Lower leg skin (tissue), 4 donors: ENCODE measurements around the gene LINGO4. TPM values are rescaled to one million over a fixed set of nuclear protein-coding genes. Genes with fewer than 3 reads are reported as not detected.
"Not testable (repeated sequence)": the region's sequence is repeated elsewhere in the genome, so short reads cannot be mapped to it uniquely, and the experiment has no call there.

Experiments
- DNase-seq, 2 donors: peaks; one replicate each; pipeline ENCODE4 v3.0.0-alpha.2; 2019; ENCODE audit warnings: low spot score in 2 of 2
- H3K4me3 ChIP-seq: fragments of 200-600 bp; sonication (generic); 2 replicates; pipeline ENCODE4 v1.5.1; 2017; ENCODE audit warnings: mild to moderate bottlenecking, low read depth; ENCODE audit not compliant: poor library complexity, severe bottlenecking
- CTCF ChIP-seq, 3 donors: fragments of 450-650 bp; IDR thresholded peaks; one replicate each; pipeline ENCODE4 v1.5.1; 2016; ENCODE audit warnings: antibody characterized with exemption in 3 of 3, mild to moderate bottlenecking in 3 of 3, moderate library complexity in 2 of 3
- POLR2A ChIP-seq, 2 donors: fragments of 450-650 bp; IDR thresholded peaks; one replicate each; pipeline ENCODE4 v1.6.1; 2016 to 2017; ENCODE audit warnings: antibody characterized with exemption in 2 of 2, mild to moderate bottlenecking in 1 of 2, moderate library complexity in 1 of 2
- WGBS, 2 donors: methylation state at CpG; one replicate each; pipeline ENCODE4 v1.1.5; 2018; 5-methylcytosine and 5-hydroxymethylcytosine counted together
- intact Hi-C: fragments of 100-400 bp; cut with DNase I; formaldehyde crosslinking; loops from one replicate; pipeline ENCODE4 v1.15.0; 2023; ENCODE audit warnings: low total_unique reads
- total RNA-seq, 4 donors: library from RNA; depleted of rRNA; stranded (reverse); fragments of >200 nt; gene quantifications; one replicate each; pipeline ENCODE4 v1.1.0, GENCODE V29; 2016

The LINGO4 gene
- total RNA-seq, 4 donors from 2014 or later: 0.17 to 0.36 (median 0.34) TPM; not detected in 1

DNA sequence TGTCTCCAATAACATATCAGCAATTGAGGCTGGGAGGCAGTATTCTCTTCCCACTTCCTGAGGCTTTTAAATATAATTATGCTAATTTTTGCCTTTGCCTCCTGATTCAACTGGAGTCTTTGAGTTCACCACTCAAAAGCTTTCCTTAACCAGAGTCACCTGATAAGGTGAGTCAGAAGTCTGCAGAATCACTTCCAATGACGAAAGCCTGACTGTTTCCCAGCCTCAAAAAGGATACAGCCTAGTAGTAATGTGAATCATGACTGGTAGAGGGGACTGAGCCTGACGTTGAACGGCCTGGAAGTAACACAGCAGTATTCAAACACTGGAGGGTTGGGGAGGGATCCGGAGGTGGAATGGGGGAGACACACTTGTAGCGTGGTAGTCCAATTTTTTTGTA lies 31.5 kb downstream of the LINGO4 start:
- no peak for TF ChIP-seq POLR2A (IDR thresholded peaks at IDR 0.05)
- no peak for TF ChIP-seq CTCF (IDR thresholded peaks at IDR 0.05)
- DNase-seq: no peak
- 50 to 51% methylated on average over 5 of the region's 5 CpGs for WGBS, 2 donors
- intact Hi-C loops: no loop called here
- H3K4me3 ChIP-seq: no peak overlapping the region

DNA sequence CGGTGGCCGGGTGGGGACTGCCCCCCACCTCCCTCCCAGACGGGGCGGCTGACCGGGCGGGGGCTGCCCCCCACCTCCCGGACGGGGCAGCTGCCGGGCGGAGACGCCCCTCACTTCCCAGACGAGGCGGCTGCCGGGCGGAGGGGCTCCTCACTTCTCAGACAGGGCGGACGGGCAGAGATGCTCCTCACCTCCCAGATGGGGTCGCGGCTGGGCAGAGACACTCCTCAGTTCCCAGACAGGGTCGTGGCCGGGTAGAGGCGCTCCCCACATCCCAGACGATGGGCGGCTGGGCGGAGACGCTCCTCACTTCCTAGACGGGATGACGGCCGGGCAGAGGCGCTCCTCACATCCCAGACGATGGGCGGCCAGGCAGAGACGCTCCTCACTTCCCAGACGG lies 35.9 kb downstream of the LINGO4 start:
- DNase-seq, H3K4me3 ChIP-seq, intact Hi-C loops: not testable (repeated sequence)
- WGBS, 2 donors: 91 to 92% methylated on average over 22 to 23 of the region's 34 CpGs

DNA sequence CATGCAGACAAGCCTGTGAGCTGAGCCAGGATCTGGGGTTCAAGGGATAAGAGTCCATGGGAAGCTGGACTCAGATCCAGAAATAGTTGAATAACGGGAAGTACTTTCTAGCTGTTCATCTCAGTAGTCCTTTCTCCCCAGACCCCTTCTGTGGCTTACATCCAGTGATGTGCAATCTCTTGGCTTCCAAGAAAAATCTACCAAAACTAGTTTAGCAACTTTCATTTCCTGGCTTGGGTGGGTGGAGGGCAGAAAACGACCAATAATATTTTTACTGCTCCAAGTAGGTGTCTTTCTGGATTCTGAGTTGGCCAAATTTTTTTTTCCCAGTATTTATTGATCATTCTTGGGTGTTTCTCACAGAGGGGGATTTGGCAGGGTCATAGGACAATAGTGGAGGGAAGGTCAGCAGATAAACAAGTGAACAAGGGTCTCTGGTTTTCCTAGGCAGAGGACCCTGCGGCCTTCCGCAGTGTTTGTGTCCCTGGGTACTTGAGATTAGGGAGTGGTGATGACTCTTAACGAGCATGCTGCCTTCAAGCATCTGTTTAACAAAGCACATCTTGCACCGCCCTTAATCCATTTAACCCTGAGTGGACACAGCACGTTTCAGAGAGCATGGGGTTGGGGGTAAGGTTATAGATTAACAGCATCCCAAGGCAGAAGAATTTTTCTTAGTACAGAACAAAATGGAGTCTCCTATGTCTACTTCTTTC lies 36.7 kb downstream of the LINGO4 start:
- WGBS, 2 donors: 25 to 35% methylated on average over 2 to 3 of the region's 7 CpGs
- H3K4me3 ChIP-seq, DNase-seq, intact Hi-C loops: not testable (repeated sequence)

DNA sequence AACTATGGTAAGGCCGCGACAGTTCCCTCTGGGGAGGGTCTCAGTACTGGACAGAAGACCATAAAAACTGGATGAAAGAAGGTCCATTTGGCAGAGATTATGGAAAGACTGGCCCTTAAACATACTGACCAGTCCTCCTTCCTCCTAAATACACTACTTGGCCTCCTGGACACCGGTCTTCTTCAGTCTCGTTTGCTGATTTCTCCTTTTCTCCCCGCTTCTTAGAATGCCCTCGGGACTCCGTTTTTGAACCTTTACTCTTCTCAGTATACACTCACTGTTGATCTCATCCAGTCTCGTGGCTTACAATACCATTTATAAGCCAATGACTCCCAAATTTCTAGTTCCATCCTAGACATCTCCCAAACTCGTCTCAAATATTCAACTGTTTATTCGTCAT lies 41.2 kb downstream of the LINGO4 start:
- intact Hi-C loops: no loop called here
- no peak overlapping the region for H3K4me3 ChIP-seq
- no peak for DNase-seq
- WGBS, 2 donors: 52 to 60% methylated on average over 10 of the region's 10 CpGs
- TF ChIP-seq CTCF (IDR thresholded peaks at IDR 0.05): no peak
- TF ChIP-seq POLR2A (IDR thresholded peaks at IDR 0.05): no peak

GRCh38 chr1:151762941-151763921 lies 42.0 kb downstream of the LINGO4 start, which contains the start of gene MRPL9:
Gene MRPL9 (minus strand): TSS chr1:151763496. CDS start chr1:151763479, 17 bp downstream.
- H3K4me3 ChIP-seq: peak within 1 kb of the TSS; percentile 81
- no peak for TF ChIP-seq POLR2A (IDR thresholded peaks at IDR 0.05)
- no peak for TF ChIP-seq CTCF (IDR thresholded peaks at IDR 0.05)

GRCh38 chr1:151760597-151761385 lies 44.4 kb downstream of the LINGO4 start:
- DNase-seq: no peak
- H3K4me3 ChIP-seq: no peak overlapping the region
- TF ChIP-seq POLR2A (IDR thresholded peaks at IDR 0.05) (no peak), CTCF (IDR thresholded peaks at IDR 0.05) (no peak)
- intact Hi-C loops: no loop called here
- WGBS, 2 donors: 90 to 93% methylated on average over 7 of the region's 7 CpGs

More at GRCh38 chr1:151762941-151763921, 42.0 kb downstream of the LINGO4 start, which contains the start of gene MRPL9:
- 0 to 1% methylated on average over 62 to 66 of the region's 68 CpGs for WGBS, 2 donors
- intact Hi-C loops: no loop called here
- DNase-seq: peak; percentile 67 to 94
